ENCODE results near the gene MICOS13. TPM values are rescaled to one million over a fixed set of nuclear protein-coding genes. Genes with fewer than 3 reads are reported as not detected.

MICOS13 gene
- polyA plus RNA-seq, 1 donor from 2014 or later = 46.0 TPM

- Histone ChIP-seq H3K9ac (ENCODE audit: low read length) (peak within 1 kb of the TSS; percentile 75), H3K4me2 (ENCODE audit: low read length) (peak within 1 kb of the TSS; percentile 38), H4K20me1 (ENCODE audit: insufficient read depth) (no peaks in the 10 kb centered on the region), H3K27me3 (ENCODE audit: insufficient read depth, low read depth, low read length) (no peaks in the 10 kb centered on the region), H3K79me2 (replicated peaks; ENCODE audit: insufficient read depth, low read length) (peaks cover 24% of the 10 kb centered on the region), H3F3A (ENCODE audit: insufficient read depth, low read length, poor library complexity, severe bottlenecking) (no peaks in the 10 kb centered on the region), H3K4me3 (ENCODE audit: low read length) (peak within 1 kb of the TSS; percentile 68), H3K9me2 (ENCODE audit: insufficient read depth, low read length) (no peaks in the 10 kb centered on the region), H2AFZ (ENCODE audit: low read depth, low read length) (peak within 1 kb of the TSS; percentile 65), H3K9me3 (ENCODE audit: low read length) (no peaks in the 10 kb centered on the region), H3K27ac (ENCODE audit: low read length) (peak within 1 kb of the TSS; percentile 78), H3K36me3 (ENCODE audit: insufficient read depth, low read length) (no peaks in the 10 kb centered on the region)
- TF ChIP-seq MXI1 (conservative IDR thresholded peaks at IDR 0.05; ENCODE audit: poor library complexity, severe bottlenecking) (peak; percentile 99), CTCF (IDR thresholded peaks at IDR 0.05; ENCODE audit: poor library complexity, severe bottlenecking) (peak; percentile 99), RAD21 (conservative IDR thresholded peaks at IDR 0.05) (peak; percentile 58), TAF1 (IDR thresholded peaks at IDR 0.05; ENCODE audit: low read depth) (peak; percentile 74), SMC3 (conservative IDR thresholded peaks at IDR 0.05; ENCODE audit: poor library complexity) (peak; percentile 71), EP300 (conservative IDR thresholded peaks at IDR 0.05; ENCODE audit: poor library complexity, severe bottlenecking) (peak; percentile 58), REST (IDR thresholded peaks at IDR 0.05; ENCODE audit: borderline replicate concordance) (peak; percentile 83), POLR2AphosphoS5 (IDR thresholded peaks at IDR 0.05) (peak; percentile 83), EZH2 (IDR thresholded peaks at IDR 0.05; ENCODE audit: borderline replicate concordance, insufficient read depth, low read length, poor library complexity, severe bottlenecking) (no peak)
These were observed 39.9 kb upstream of the MICOS13 start, which contains the start of the genes CATSPERD and LONP1 for GRCh38 chr19:5719961-5720790. Gene CATSPERD (plus strand): TSS chr19:5720637. CDS start chr19:5720738, 101 bp downstream. Gene LONP1 (minus strand): TSS chr19:5720146. CDS start chr19:5720132, 14 bp downstream.

- no peaks in the 10 kb centered on the region for H3K9me2 ChIP-seq (ENCODE audit: insufficient read depth, low read length)
- H3K27me3 ChIP-seq (ENCODE audit: insufficient read depth, low read depth, low read length) = no peaks in the 10 kb centered on the region
- H3K79me2 ChIP-seq (replicated peaks; ENCODE audit: insufficient read depth, low read length) = peaks cover 24% of the 10 kb centered on the region
- H3K9ac ChIP-seq (ENCODE audit: low read length) = peak overlapping the region; percentile 75
- peak overlapping the region; percentile 68 for H3K4me3 ChIP-seq (ENCODE audit: low read length)
- H4K20me1 ChIP-seq (ENCODE audit: insufficient read depth) = no peaks in the 10 kb centered on the region
- peak overlapping the region; percentile 51 for H2AFZ ChIP-seq (ENCODE audit: low read depth, low read length)
- H3K4me2 ChIP-seq (ENCODE audit: low read length) = peak overlapping the region; percentile 35
- TF ChIP-seq SMC3 (conservative IDR thresholded peaks at IDR 0.05; ENCODE audit: poor library complexity) (no peak), EZH2 (IDR thresholded peaks at IDR 0.05; ENCODE audit: borderline replicate concordance, insufficient read depth, low read length, poor library complexity, severe bottlenecking) (no peak), POLR2AphosphoS5 (IDR thresholded peaks at IDR 0.05) (no peak), MXI1 (conservative IDR thresholded peaks at IDR 0.05; ENCODE audit: poor library complexity, severe bottlenecking) (no peak), TAF1 (IDR thresholded peaks at IDR 0.05; ENCODE audit: low read depth) (no peak), RAD21 (conservative IDR thresholded peaks at IDR 0.05) (no peak), CTCF (IDR thresholded peaks at IDR 0.05; ENCODE audit: poor library complexity, severe bottlenecking) (no peak), EP300 (conservative IDR thresholded peaks at IDR 0.05; ENCODE audit: poor library complexity, severe bottlenecking) (no peak), REST (IDR thresholded peaks at IDR 0.05; ENCODE audit: borderline replicate concordance) (no peak)
- no peaks in the 10 kb centered on the region for H3K36me3 ChIP-seq (ENCODE audit: insufficient read depth, low read length)
- no peaks in the 10 kb centered on the region for H3K9me3 ChIP-seq (ENCODE audit: low read length)
- no peaks in the 10 kb centered on the region for H3F3A ChIP-seq (ENCODE audit: insufficient read depth, low read length, poor library complexity, severe bottlenecking)
- H3K27ac ChIP-seq (ENCODE audit: low read length) = peak overlapping the region; percentile 78
These were observed 39.1 kb upstream of the MICOS13 start for GRCh38 chr19:5719274-5719960.
